Measurements from ENCODE around the gene BCR. TPM values are rescaled to one million over a fixed set of nuclear protein-coding genes. Genes with fewer than 3 reads are reported as not detected.

BCR gene
- total RNA-seq, 2 experiments from 2014 or later = 42.2 to 51.3 TPM

GRCh38 chr22:23269441-23270211 lies 89.3 kb downstream of the BCR start:
- no peaks in the 10 kb centered on the region for H3K9me3 ChIP-seq (ENCODE audit: low read length)
- intact Hi-C loops (cut with micrococcal nuclease; ENCODE audit: unreplicated experiment) = loop anchor here (1.0 to 5.0 kb wide), 5 partner anchors 49 to 402 kb away; partner anchors contain the start of gene BCR
- POLR2A ChIA-PET = interaction anchor here (0.6 to 1.3 kb wide), 3 partner anchors 50 to 1181 kb away, joined by 4 read pairs; no protein-coding TSS in a partner anchor

DNA sequence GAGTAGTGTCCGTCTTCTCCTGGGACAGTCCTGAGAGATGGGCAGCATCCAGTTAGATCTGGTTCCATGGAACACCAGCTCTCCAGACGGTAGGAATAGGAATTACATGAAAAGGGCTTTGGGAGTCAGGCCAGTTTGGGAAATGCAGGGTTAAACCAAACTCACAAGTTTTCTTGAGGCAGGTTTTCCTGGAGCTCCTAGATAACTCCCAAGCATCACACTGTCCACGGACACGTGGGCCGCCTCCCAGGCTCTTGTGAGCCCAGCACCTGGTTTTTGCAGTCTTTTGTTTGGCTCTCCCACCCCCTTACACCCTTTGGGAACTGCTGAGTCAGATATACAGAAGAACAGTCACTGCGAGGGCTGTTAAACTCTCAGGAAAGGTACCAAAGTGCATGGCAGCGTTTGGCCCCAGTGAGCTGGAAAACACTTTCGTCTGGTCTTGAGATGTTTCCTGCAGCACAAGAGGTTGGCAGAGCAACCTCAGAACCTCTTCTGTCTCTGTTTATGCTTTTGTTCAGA lies 90.0 kb downstream of the BCR start:
- ChIA-PET POLR2A (interaction anchor here (0.6 to 1.9 kb wide), 5 partner anchors 50 to 1180 kb away, joined by 3 to 8 read pairs (median 4); no protein-coding TSS in a partner anchor), CTCF (ENCODE audit: unreplicated experiment) (interaction anchor here (0.6 to 0.7 kb wide), 2 partner anchors 51 to 329 kb away, joined by 3 to 4 read pairs; no protein-coding TSS in a partner anchor)
- no peaks in the 10 kb centered on the region for H4K20me1 ChIP-seq (ENCODE audit: insufficient read depth, low read length)
- no peak overlapping the region for H2AFZ ChIP-seq (ENCODE audit: low read length)
- peak overlapping the region; percentile 72 for H3K4me2 ChIP-seq (ENCODE audit: low read length)
- peak overlapping the region; percentile 94 for H3K27ac ChIP-seq (ENCODE audit: low read depth, low read length, poor library complexity, severe bottlenecking)
- H3K4me1 ChIP-seq (ENCODE audit: insufficient read depth, low read length, poor library complexity, severe bottlenecking) = peaks cover 72% of the 10 kb centered on the region
- peak overlapping the region; percentile 47 for H3K4me3 ChIP-seq (ENCODE audit: low read depth, low read length, poor library complexity, severe bottlenecking)
- peak; percentile 64 for DNase-seq (ENCODE audit: low spot score)
- peaks cover 30% of the 10 kb centered on the region; the same call in 1 of the 2 replicates for H3K36me3 ChIP-seq (ENCODE audit: insufficient read depth, low read length)
- no peak for TF ChIP-seq EZH2phosphoT487 (IDR thresholded peaks at IDR 0.05; ENCODE audit: borderline replicate concordance, low read depth, low read length)
- no peaks in the 10 kb centered on the region for H3K79me2 ChIP-seq (ENCODE audit: insufficient read depth, low read depth, low read length)
- no peaks in the 10 kb centered on the region for H3K9me3 ChIP-seq (ENCODE audit: low read length)
- no TSS peak for BruUV-seq (replicated peaks)
- intact Hi-C loops (cut with micrococcal nuclease; ENCODE audit: unreplicated experiment) = loop anchor here (5.0 kb wide), 1 partner anchor 403 kb away; no protein-coding TSS in a partner anchor
- H3K9me2 ChIP-seq (ENCODE audit: insufficient read depth, low read length) = no peaks in the 10 kb centered on the region

More at GRCh38 chr22:23269441-23270211, 89.3 kb downstream of the BCR start:
- BruUV-seq (replicated peaks) = no TSS peak
- no peak overlapping the region for H2AFZ ChIP-seq (ENCODE audit: low read length)
- no peaks in the 10 kb centered on the region for H3K9me2 ChIP-seq (ENCODE audit: insufficient read depth, low read length)
- H3K4me2 ChIP-seq (ENCODE audit: low read length) = peak overlapping the region; percentile 72
- DNase-seq (ENCODE audit: low spot score) = peak; percentile 98
- TF ChIP-seq CTCF (conservative IDR thresholded peaks at IDR 0.05; ENCODE audit: low read length) = no peak; the same call in 1 of the 2 replicates
- H4K20me1 ChIP-seq (ENCODE audit: insufficient read depth, low read length) = no peaks in the 10 kb centered on the region
- peaks cover 78% of the 10 kb centered on the region for H3K4me1 ChIP-seq (ENCODE audit: insufficient read depth, low read length, poor library complexity, severe bottlenecking)
- H3K79me2 ChIP-seq (ENCODE audit: insufficient read depth, low read depth, low read length) = no peaks in the 10 kb centered on the region
- peaks cover 31% of the 10 kb centered on the region; the same call in 1 of the 2 replicates for H3K36me3 ChIP-seq (ENCODE audit: insufficient read depth, low read length)
- H3K4me3 ChIP-seq (ENCODE audit: low read depth, low read length, poor library complexity, severe bottlenecking) = peak overlapping the region; percentile 47
- peak overlapping the region; percentile 94 for H3K27ac ChIP-seq (ENCODE audit: low read depth, low read length, poor library complexity, severe bottlenecking)
- CTCF ChIA-PET (ENCODE audit: unreplicated experiment) = interaction anchor here (0.6 kb wide), 1 partner anchor 328 kb away, joined by 4 read pairs; no protein-coding TSS in a partner anchor

DNA sequence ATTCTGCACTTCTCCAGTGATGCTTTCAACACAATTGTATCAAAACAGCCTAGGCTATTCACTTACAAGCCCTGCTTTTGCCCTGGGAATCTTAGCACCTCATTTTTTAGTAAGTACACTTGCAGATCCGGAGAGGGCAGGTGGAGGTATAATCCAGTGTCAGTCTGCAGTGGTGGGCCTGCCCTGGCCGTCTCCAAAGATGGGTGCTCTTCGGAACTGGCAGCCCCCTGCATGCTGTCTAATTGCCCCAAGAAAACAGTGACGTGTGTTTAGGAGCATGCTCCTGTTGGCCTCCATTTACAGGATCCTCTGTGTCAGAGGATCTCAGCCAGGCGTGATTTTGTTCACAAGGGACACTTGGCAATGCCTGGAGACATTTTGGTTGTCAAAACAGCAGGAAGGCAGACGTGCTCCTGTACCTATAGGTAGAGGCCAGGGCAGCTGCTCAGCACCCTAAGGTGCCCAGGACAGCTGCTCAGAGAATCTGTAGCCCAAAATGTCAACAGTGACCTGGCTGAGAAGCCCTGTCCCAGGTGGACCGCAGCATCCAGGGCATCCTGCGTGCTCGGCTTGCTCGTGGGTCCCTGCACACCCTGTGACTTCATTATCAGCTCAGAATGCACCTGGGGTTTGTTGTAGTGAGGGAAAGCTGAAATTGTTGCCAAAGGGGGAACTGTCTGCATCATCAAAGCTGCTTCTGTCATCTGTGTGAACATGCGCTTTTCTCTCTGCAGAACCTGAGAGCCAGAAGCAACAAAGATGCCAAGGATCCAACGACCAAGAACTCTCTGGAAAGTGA lies 90.7 kb downstream of the BCR start:
- ChIA-PET POLR2A (interaction anchor here (0.7 to 1.9 kb wide), 5 partner anchors 51 to 133 kb away, joined by 3 to 8 read pairs (median 3); no protein-coding TSS in a partner anchor), CTCF (ENCODE audit: unreplicated experiment) (interaction anchor here (0.7 kb wide), 1 partner anchor 52 kb away, joined by 3 read pairs; no protein-coding TSS in a partner anchor)
- Histone ChIP-seq H2AFZ (ENCODE audit: low read length) (no peak overlapping the region), H4K20me1 (ENCODE audit: insufficient read depth, low read length) (no peaks in the 10 kb centered on the region), H3K9me2 (ENCODE audit: insufficient read depth, low read length) (no peaks in the 10 kb centered on the region), H3K36me3 (ENCODE audit: insufficient read depth, low read length) (peaks cover 26% of the 10 kb centered on the region), H3K4me2 (ENCODE audit: low read length) (peak overlapping the region; percentile 72), H3K27ac (ENCODE audit: low read depth, low read length, poor library complexity, severe bottlenecking) (peak overlapping the region; percentile 94), H3K4me3 (ENCODE audit: low read depth, low read length, poor library complexity, severe bottlenecking) (peak overlapping the region; percentile 47), H3K9me3 (ENCODE audit: low read length) (no peaks in the 10 kb centered on the region), H3K79me2 (ENCODE audit: insufficient read depth, low read depth, low read length) (no peaks in the 10 kb centered on the region), H3K4me1 (ENCODE audit: insufficient read depth, low read length, poor library complexity, severe bottlenecking) (peaks cover 64% of the 10 kb centered on the region)
- TF ChIP-seq CTCF (conservative IDR thresholded peaks at IDR 0.05; ENCODE audit: low read length) (no peak), EZH2phosphoT487 (IDR thresholded peaks at IDR 0.05; ENCODE audit: borderline replicate concordance, low read depth, low read length) (no peak)
- BruUV-seq (replicated peaks) = no TSS peak
- DNase-seq (ENCODE audit: low spot score) = peak; percentile 65
- intact Hi-C loops (cut with micrococcal nuclease; ENCODE audit: unreplicated experiment) = loop anchor here (5.0 kb wide), 1 partner anchor 404 kb away; no protein-coding TSS in a partner anchor
